GM10266 (cell line): ENCODE measurements around the gene TMEM225B.
A peak's percentile ranks its signal among the peaks of the same experiment; 100 is the strongest.
"Not testable (repeated sequence)": the region's sequence is repeated elsewhere in the genome, so short reads cannot be mapped to it uniquely, and the experiment has no call there.

Experiments used
- DNase-seq: peaks from one replicate; pipeline ENCODE4 v3.0.0; 2012; ENCODE audit errors: extremely low spot score
- TF ChIP-seq, protein P1 (sequence below): IDR thresholded peaks from 2 replicates; pipeline ENCODE4 v1.5.1; 2012; ENCODE audit warnings: mild to moderate bottlenecking, low read depth; ENCODE audit not compliant: control insufficient read depth, insufficient read depth; ENCODE audit errors: missing control alignments

TMEM225B gene

DNA sequence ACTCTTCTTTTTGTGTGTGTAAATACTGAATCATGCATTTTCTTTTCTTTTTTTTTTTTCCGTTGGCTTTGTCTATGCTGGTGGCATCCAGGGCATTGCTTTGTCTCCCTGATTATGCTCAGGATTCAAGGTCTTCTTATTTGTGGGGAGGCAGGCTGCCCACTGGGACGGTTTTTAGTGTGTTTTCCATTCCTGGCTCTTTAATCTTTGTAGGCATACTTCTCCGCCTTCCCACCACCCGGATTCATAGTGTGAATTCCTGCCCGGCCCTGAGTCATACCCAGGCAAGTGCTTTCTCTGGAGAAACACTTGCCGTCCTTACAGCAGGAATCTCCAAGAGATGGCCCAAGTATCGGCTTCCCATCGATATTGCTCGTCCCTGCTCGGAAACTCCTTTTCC is 34.4 kb upstream of the TMEM225B start:
- DNase-seq = no peak

GRCh38 chr7:99568770-99569169 is 29.3 kb upstream of the TMEM225B start:
- DNase-seq = not testable (repeated sequence)

More for the DNA sequence above, 34.4 kb upstream of the TMEM225B start:
- TF ChIP-seq, protein P1, sequence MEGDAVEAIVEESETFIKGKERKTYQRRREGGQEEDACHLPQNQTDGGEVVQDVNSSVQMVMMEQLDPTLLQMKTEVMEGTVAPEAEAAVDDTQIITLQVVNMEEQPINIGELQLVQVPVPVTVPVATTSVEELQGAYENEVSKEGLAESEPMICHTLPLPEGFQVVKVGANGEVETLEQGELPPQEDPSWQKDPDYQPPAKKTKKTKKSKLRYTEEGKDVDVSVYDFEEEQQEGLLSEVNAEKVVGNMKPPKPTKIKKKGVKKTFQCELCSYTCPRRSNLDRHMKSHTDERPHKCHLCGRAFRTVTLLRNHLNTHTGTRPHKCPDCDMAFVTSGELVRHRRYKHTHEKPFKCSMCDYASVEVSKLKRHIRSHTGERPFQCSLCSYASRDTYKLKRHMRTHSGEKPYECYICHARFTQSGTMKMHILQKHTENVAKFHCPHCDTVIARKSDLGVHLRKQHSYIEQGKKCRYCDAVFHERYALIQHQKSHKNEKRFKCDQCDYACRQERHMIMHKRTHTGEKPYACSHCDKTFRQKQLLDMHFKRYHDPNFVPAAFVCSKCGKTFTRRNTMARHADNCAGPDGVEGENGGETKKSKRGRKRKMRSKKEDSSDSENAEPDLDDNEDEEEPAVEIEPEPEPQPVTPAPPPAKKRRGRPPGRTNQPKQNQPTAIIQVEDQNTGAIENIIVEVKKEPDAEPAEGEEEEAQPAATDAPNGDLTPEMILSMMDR = no peak

DNA sequence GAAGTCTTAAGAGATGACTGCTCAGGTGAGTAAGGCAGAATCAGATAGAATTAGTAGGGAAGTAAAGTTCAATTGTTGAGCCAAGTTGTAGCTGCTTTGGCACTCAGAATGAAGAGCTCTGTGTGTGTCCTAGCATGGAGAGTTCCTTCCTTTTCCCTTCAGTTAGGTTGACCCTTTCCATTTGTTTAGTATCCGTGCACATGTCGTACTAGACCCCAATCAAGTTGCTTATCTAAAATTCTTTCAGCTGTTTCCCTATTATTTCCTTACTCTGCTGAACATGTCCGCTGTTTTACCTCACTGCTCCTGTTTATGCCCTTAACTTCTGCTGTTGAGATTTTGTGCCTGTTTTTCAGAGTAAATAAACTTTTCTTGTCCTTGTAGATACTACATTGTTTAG is 26.3 kb upstream of the TMEM225B start:
- TF ChIP-seq, protein P1 = no peak
- no peak for DNase-seq

DNA sequence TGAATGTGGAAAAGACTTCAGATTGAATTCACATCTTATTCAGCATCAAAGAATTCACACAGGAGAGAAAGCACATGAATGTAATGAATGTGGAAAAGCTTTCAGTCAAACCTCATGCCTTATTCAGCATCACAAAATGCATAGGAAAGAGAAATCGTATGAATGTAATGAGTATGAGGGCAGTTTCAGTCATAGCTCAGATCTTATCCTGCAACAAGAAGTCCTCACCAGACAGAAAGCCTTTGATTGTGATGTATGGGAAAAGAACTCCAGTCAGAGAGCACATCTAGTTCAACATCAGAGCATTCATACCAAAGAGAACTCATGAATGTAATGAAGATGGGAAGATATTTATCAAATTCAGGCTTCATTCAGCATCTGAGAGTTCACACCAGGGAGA is 24.8 kb upstream of the TMEM225B start:
- DNase-seq = no peak
- TF ChIP-seq, protein P1 = no peak

DNA sequence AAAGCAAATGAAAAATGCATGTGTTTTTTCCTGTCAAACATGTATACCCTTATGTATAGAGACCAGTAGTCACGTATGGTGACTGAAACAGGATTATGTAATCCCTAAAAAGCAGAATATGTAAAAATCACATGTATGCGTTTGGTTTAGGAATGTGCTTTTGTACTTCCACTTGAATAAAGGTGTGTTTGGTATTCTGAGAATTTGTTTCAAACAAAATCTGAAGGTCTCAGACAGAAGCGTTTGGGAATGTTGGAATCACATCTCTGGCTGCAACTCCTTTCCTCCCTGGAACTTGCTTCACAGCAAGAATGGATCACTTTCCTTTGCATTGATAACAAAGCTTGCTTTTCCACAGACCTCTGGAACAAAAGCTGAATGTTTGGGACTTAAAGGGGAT is 21.8 kb upstream of the TMEM225B start:
- TF ChIP-seq, protein P1 = no peak

DNA sequence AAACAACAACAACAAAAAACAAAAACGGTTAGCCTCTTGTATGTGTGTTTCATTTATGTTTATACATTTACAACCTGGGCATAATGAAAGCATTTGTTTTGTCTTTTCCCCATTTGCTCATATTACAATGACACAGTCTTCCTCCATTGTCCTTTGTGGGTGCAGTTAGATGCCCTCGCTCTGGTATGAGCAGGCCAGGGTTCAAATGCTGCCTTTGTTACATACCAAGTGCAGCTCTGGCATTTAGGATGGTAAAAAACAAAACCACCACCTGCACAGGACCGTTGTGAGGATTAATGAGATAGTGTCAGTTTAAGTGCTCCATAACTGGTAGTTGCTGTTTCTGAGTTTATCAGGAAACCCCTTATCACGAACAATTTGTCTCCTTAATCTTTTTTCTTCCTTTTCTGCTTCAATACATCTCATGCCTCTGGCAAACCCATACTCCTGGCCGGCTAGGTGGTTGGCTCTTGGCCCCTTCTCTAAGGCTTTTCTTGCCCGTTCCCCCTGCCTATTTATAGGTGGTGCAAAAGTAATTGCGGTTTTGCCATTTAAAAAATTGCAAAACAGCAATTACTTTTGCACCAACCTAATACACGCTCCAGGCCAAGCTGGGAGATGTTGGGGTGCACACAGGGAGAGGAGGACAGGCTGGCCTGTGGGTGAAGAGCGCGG is 18.6 kb upstream of the TMEM225B start:
- no peak for DNase-seq
- TF ChIP-seq, protein P1 = no peak

More for the DNA sequence above, 21.8 kb upstream of the TMEM225B start:
- no peak for DNase-seq

DNA sequence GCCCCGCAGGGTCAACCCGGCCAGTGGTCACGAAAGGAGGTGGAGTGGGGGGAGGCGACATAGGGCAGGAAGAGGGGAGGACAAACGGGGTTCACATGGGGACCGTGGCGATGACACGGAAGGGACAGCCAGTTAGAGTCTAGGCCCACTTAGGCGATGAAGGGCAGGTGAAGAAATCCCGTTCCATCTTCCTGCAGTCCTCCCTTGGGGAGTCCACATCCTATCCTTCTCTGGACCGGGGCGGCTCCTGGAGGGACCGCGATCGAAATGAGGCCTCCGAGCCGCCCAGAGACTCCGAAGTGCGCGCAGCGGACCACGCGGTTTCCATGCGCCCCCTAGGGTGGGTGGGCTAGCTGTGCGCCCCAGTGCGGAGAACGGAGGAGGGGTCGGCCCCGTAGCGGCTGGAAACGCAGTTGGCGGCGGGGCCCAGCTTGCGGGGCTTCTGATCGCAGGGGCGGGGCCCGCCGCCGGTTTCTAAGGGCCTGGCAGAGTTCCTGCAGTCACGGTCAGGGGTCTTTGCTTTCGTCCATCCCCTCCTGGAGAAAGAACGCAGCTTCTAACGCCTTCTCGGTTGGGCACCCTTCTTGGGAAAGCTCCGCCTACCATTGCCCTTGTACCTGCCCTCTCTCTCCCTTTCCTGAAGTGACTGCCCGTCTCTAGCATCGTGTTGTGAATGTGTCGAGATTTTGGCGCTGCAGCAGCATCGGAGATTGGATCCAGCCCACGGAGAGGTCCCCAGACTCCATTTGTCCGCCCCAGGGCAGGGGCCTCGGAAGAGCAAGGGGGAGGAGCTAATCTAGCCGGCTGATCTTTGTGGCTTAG is 17.9 kb upstream of the TMEM225B start:
- no peak for DNase-seq
- TF ChIP-seq, protein P1 = peak; percentile 57

DNA sequence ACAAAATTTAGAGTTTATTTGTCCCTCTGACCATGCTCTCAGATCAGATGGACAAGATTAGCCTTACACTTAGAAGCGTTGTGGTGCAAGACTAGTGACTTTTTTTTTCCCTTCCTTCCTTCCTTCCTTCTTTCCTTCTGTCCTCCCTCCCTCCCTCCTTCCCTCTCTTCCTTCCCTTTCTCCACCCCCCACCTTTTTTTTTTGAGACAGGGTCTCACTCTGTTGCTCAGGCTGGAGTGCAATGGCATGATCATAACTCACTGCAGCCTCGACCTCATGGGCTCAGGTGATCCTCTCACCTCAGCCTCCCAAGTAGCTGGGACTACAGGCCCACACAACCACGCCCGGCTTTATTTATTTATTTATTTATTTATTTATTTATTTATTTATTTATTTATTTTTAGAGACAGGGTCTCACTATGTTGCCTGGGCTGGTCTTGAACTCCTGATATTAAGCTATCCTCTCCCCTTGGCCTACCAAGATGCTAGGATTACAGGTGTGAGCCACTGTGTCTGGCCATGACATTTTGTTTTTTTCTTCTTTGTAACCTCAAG is 17.2 kb upstream of the TMEM225B start:
- DNase-seq = not testable (repeated sequence)
